Stomach (tissue), 9 donors: ENCODE data around the gene TMEM41A. TPM values are rescaled to one million over a fixed set of nuclear protein-coding genes. Genes with fewer than 3 reads are reported as not detected.

ENCODE experiments used
- DNase-seq, 2 donors: peaks; one replicate each; pipeline versions ENCODE4 v3.0.0 to v3.0.0-alpha.2; 2013 to 2019
- H3K27ac ChIP-seq, 5 donors: fragments of 200-600 bp in 4 of 5; sonication (generic) in 4 of 5; one replicate each; pipeline ENCODE4 v1.5.1; 2013 to 2019; ENCODE audit warnings: mild to moderate bottlenecking in 1 of 5, moderate library complexity in 1 of 5
- H3K27me3 ChIP-seq, 3 donors: fragments of 200-600 bp; sonication (generic); one replicate each; pipeline ENCODE4 v1.5.1; 2017 to 2019; ENCODE audit warnings: mixed run types in 1 of 3
- H3K36me3 ChIP-seq, 4 donors: fragments of 200-600 bp; sonication (generic); 1 replicate in 3 of 4; 2 replicates in 1 of 4; pipeline ENCODE4 v1.5.1; 2016 to 2019
- H3K4me1 ChIP-seq, 4 donors: fragments of 200-600 bp; sonication (generic); one replicate each; pipeline ENCODE4 v1.5.1; 2016 to 2019
- H3K4me3 ChIP-seq, 4 donors: fragments of 200-600 bp; sonication (generic) in 3 of 4; one replicate each; pipeline ENCODE4 v1.5.1; 2016 to 2019; ENCODE audit warnings: mild to moderate bottlenecking in 1 of 4
- H3K9me3 ChIP-seq, 4 donors: fragments of 200-600 bp; sonication (generic); one replicate each; pipeline ENCODE4 v1.5.1; 2016 to 2019
- CTCF ChIP-seq, 7 experiments: fragments of 450-650 bp in 4 of 7; fragments of 200-600 bp in 3 of 7; sonication (generic) in 3 of 7; IDR thresholded peaks; one replicate each; pipeline ENCODE4 v1.5.1; 2016 to 2019; ENCODE audit warnings: antibody characterized with exemption in 7 of 7, control low read depth in 2 of 7, mild to moderate bottlenecking in 1 of 7
- EP300 ChIP-seq: sonication (generic); formaldehyde crosslinking; IDR thresholded peaks from one replicate; pipeline ENCODE4 v1.6.1; 2017; ENCODE audit warnings: antibody characterized with exemption
- POLR2A ChIP-seq, 4 donors: fragments of 450-650 bp; IDR thresholded peaks; one replicate each; pipeline ENCODE4 v1.6.1; 2016; ENCODE audit warnings: antibody characterized with exemption in 4 of 4, control low read depth in 2 of 4, mild to moderate bottlenecking in 1 of 4, moderate library complexity in 1 of 4
- POLR2AphosphoS5 ChIP-seq, 3 donors: sonication (generic); formaldehyde crosslinking; IDR thresholded peaks; one replicate each; pipeline ENCODE4 v1.6.1; 2016; ENCODE audit warnings: antibody characterized with exemption in 3 of 3
- WGBS, 5 donors: extraction: QIAGEN DNeasy Blood & Tissue Kit in 3 of 5; methylation state at CpG; one replicate each; pipeline versions ENCODE4 v1.1.5 to v1.1.7; 2013 to 2018; 5-methylcytosine and 5-hydroxymethylcytosine counted together
- intact Hi-C: fragments of 100-400 bp; cut with DNase I; formaldehyde crosslinking; loops from one replicate; pipeline ENCODE4 v1.15.1; 2023; ENCODE audit warnings: low total_unique reads
- polyA plus RNA-seq, 3 donors: library from polyadenylated mRNA; stranded (reverse); fragments of 200-250 nt; gene quantifications; one replicate each; pipeline ENCODE4 v1.2.3, GENCODE V29; 2013
- total RNA-seq, 5 donors: library from RNA; depleted of rRNA; stranded (reverse); fragments of >200 nt; gene quantifications; one replicate each; pipeline versions ENCODE4 v1.1.0 to v1.2.3, GENCODE V29; 2014 to 2016
- donor health status: healthy with polysubstance abuse.
- donor health status: Bipolar disorder and iron deficiency.
- donor health status: healthy.

Gene TMEM41A
- total and polyA plus RNA-seq, 8 donors = 5.7 to 54.3 (median 9.7) TPM

- Histone ChIP-seq H3K27ac (no peak overlapping the region), H3K4me3 (no peak overlapping the region), H3K36me3 (peaks cover 4 to 86% (median 77%) of the 10 kb centered on the region in 4 donors), H3K4me1 (no peaks in the 10 kb centered on the region), H3K27me3 (no peaks in the 10 kb centered on the region), H3K9me3 (no peaks in the 10 kb centered on the region)
- TF ChIP-seq POLR2AphosphoS5 (IDR thresholded peaks at IDR 0.05) = no peak
- intact Hi-C loops = no loop called here
- WGBS, 5 donors = 76 to 92% (median 86%) methylated on average over 2 of the region's 2 CpGs
- no peak for DNase-seq
Measured at GRCh38 chr3:185517387-185518130, 18.7 kb upstream of the TMEM41A start.

GRCh38 chr3:185511711-185512110 is 12.9 kb upstream of the TMEM41A start:
- WGBS, 5 donors = 73 to 95% (median 91%) methylated on average over 4 of the region's 4 CpGs
- TF ChIP-seq EP300 (no peak), CTCF (IDR thresholded peaks at IDR 0.05) (no peak), POLR2A (IDR thresholded peaks at IDR 0.05) (no peak), POLR2AphosphoS5 (IDR thresholded peaks at IDR 0.05) (no peak)
- Histone ChIP-seq H3K27me3 (no peaks in the 10 kb centered on the region), H3K27ac (no peak overlapping the region), H3K4me3 (no peak overlapping the region), H3K9me3 (no peaks in the 10 kb centered on the region), H3K36me3 (peaks cover 8 to 95% (median 68%) of the 10 kb centered on the region in 4 donors), H3K4me1 (no peaks in the 10 kb centered on the region)
- intact Hi-C loops = no loop called here
- no peak for DNase-seq

- intact Hi-C loops = no loop called here
- Histone ChIP-seq H3K27ac (no peak overlapping the region), H3K27me3 (peaks cover 0 to 4% (median 0%) of the 10 kb centered on the region in 3 donors), H3K36me3 (peaks cover 4 to 63% (median 35%) of the 10 kb centered on the region in 4 donors), H3K9me3 (no peaks in the 10 kb centered on the region), H3K4me1 (peaks cover 0 to 10% (median 7%) of the 10 kb centered on the region in 4 donors), H3K4me3 (no peak overlapping the region)
- DNase-seq = no peak
- WGBS, 5 donors = 70 to 86% (median 79%) methylated on average over 19 of the region's 19 CpGs
- TF ChIP-seq POLR2AphosphoS5 (IDR thresholded peaks at IDR 0.05) (no peak), CTCF (IDR thresholded peaks at IDR 0.05) (no peak), POLR2A (IDR thresholded peaks at IDR 0.05) (no peak), EP300 (no peak)
Measured at GRCh38 chr3:185508335-185508991, 9.6 kb upstream of the TMEM41A start.

- no peak overlapping the region for H3K27ac ChIP-seq
- peaks cover 4 to 57% (median 29%) of the 10 kb centered on the region in 4 donors for H3K36me3 ChIP-seq
- no peak for DNase-seq
- TF ChIP-seq EP300 (no peak), POLR2A (IDR thresholded peaks at IDR 0.05) (no peak), CTCF (IDR thresholded peaks at IDR 0.05) (no peak), POLR2AphosphoS5 (IDR thresholded peaks at IDR 0.05) (no peak)
- 43 to 62% (median 56%) methylated on average over 6 of the region's 6 CpGs for WGBS, 5 donors
- H3K4me3 ChIP-seq = no peak overlapping the region
- intact Hi-C loops = no loop called here
- H3K27me3 ChIP-seq = peaks cover 0 to 8% (median 0%) of the 10 kb centered on the region in 3 donors
- peaks cover 0 to 16% (median 12%) of the 10 kb centered on the region in 4 donors for H3K4me1 ChIP-seq
- H3K9me3 ChIP-seq = no peaks in the 10 kb centered on the region
Measured at GRCh38 chr3:185507883-185508282, 9.0 kb upstream of the TMEM41A start.
